Neural cell (in vitro differentiated cells): ENCODE results near the gene GDF7.

Experiments
- CTCF ChIP-seq: fragments of 450-650 bp; IDR thresholded peaks from 2 replicates; pipeline ENCODE4 v1.5.1; 2014; ENCODE audit warnings: antibody characterized with exemption, mild to moderate bottlenecking, moderate library complexity; ENCODE audit not compliant: poor library complexity, severe bottlenecking
- EP300 ChIP-seq: fragments of 450-650 bp; conservative IDR thresholded peaks from 2 replicates; pipeline ENCODE4 v1.6.1; 2014; ENCODE audit warnings: antibody characterized with exemption, mild to moderate bottlenecking, moderate library complexity; ENCODE audit not compliant: poor library complexity, severe bottlenecking
- POLR2AphosphoS5 ChIP-seq: IDR thresholded peaks from 2 replicates; pipeline ENCODE4 v1.6.1; 2012

DNA sequence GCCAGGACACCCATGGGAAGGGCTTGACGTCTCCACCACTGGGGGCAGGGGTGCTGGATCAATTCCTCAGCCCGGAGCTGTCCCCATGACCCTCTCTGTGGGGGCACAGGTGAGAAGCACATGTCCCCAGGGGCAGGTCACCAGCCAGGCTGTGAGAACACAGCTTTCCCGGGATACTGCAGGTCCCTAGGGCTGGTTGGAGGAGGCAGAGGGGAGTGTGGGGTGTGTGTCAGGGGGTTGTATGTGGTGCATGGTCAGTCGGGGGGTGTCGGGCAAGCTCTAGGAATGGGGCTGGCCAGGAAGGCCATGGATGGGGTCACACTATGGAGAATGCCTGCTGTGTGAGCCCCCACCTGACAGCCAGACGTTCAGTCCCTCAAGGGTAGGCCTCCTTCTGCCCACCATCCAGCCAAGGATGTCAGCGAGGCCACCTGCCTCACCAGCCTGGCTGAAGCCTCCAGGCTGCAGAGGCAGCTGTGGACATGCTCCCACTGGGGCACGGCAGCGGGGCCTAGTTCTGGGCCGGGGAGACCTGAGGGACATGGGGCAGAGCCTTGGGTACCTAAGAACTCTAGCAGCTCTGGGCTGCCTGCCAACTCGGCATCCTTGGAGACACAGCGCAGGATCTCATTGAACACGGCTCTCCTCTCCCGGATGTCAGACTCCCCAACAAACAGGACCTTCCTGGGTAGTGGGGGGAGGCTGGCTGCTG is 26.4 kb upstream of the GDF7 start:
- TF ChIP-seq CTCF, result no peak
- no peak for TF ChIP-seq EP300
- no peak for TF ChIP-seq POLR2AphosphoS5
